Keratinocyte (primary cell): ENCODE data around the gene PKHD1. TPM values are rescaled to one million over a fixed set of nuclear protein-coding genes. Genes with fewer than 3 reads are reported as not detected.
"Not testable (repeated sequence)": the region's sequence is repeated elsewhere in the genome, so short reads cannot be mapped to it uniquely, and the experiment has no call there.

Source experiments
- DNase-seq: peaks from one replicate; pipeline ENCODE4 v3.0.0-alpha.2; 2011; ENCODE audit warnings: low read depth, missing footprints, low spot score
- FAIRE-seq: peaks from 2 replicates; lab custom pipeline; 2011; peaks lifted over from hg19 to GRCh38; lab: Jason Lieb, UNC
- H2AFZ ChIP-seq: 2 replicates; pipeline ENCODE4 v1.6.0; 2012; ENCODE audit warnings: low read length, control low read depth, inconsistent platforms; ENCODE audit not compliant: control insufficient read depth
- H3K27ac ChIP-seq: 2 replicates; pipeline ENCODE4 v1.5.1; 2011; ENCODE audit warnings: low read length; ENCODE audit not compliant: control insufficient read depth, insufficient read depth
- H3K27me3 ChIP-seq: 3 replicates; pipeline ENCODE4 v1.6.0; 2011; ENCODE audit warnings: low read length; ENCODE audit not compliant: control insufficient read depth, insufficient read depth; ENCODE audit errors: extremely low read depth
- H3K36me3 ChIP-seq, 2 experiments: 2 replicates in 1 of 2; 3 replicates in 1 of 2; pipeline ENCODE4 v1.5.1; 2011; ENCODE audit warnings: low read length in 2 of 2, mild to moderate bottlenecking in 1 of 2; ENCODE audit not compliant: control insufficient read depth in 2 of 2, insufficient read depth in 2 of 2; ENCODE audit errors: extremely low read depth in 1 of 2
- H3K4me1 ChIP-seq: 3 replicates; pipeline ENCODE4 v1.5.1; 2011; ENCODE audit warnings: low read length; ENCODE audit not compliant: control insufficient read depth, insufficient read depth; ENCODE audit errors: extremely low read depth
- H3K4me2 ChIP-seq: 3 replicates; pipeline ENCODE4 v1.6.0; 2011; ENCODE audit warnings: low read depth, low read length; ENCODE audit not compliant: control insufficient read depth, insufficient read depth; ENCODE audit errors: extremely low read depth
- H3K4me3 ChIP-seq, 3 experiments: fragments of 200-600 bp in 1 of 3; sonication (generic) in 1 of 3; 2 replicates in 2 of 3; 3 replicates in 1 of 3; pipeline ENCODE4 v1.5.1; 2011 to 2016; ENCODE audit warnings: low read length in 3 of 3, mild to moderate bottlenecking in 3 of 3, control low read depth in 2 of 3, inconsistent platforms in 1 of 3, low read depth in 1 of 3, mixed read lengths in 1 of 3, mixed run types in 1 of 3, moderate library complexity in 1 of 3; ENCODE audit not compliant: control insufficient read depth in 2 of 3, insufficient read depth in 2 of 3; ENCODE audit errors: extremely low read depth in 1 of 3
- H3K79me2 ChIP-seq: 2 replicates; pipeline ENCODE4 v1.6.0; 2012; ENCODE audit warnings: low read length; ENCODE audit not compliant: control insufficient read depth, insufficient read depth
- H3K9ac ChIP-seq: 3 replicates; pipeline ENCODE4 v1.6.0; 2011; ENCODE audit warnings: low read length; ENCODE audit not compliant: control insufficient read depth, insufficient read depth; ENCODE audit errors: extremely low read depth
- H3K9me1 ChIP-seq: 3 replicates; pipeline ENCODE4 v1.6.0; 2011; ENCODE audit warnings: low read length; ENCODE audit not compliant: control insufficient read depth, insufficient read depth; ENCODE audit errors: extremely low read depth
- H3K9me3 ChIP-seq: 2 replicates; pipeline ENCODE4 v1.5.1; 2012; ENCODE audit warnings: low read depth, low read length; ENCODE audit not compliant: control insufficient read depth
- H4K20me1 ChIP-seq: 3 replicates; pipeline ENCODE4 v1.6.0; 2011; ENCODE audit warnings: low read length; ENCODE audit not compliant: control insufficient read depth, insufficient read depth; ENCODE audit errors: extremely low read depth
- EZH2 ChIP-seq: IDR thresholded peaks from one replicate; pipeline ENCODE4 v1.6.1; 2012; ENCODE audit warnings: inconsistent platforms, mild to moderate bottlenecking, low read length, moderate library complexity
- dilution Hi-C: fragments of 300-500 bp; cut with MboI; formaldehyde crosslinking; loops from one replicate; pipeline ENCODE4 v1.7.0; 2020; ENCODE audit warnings: low sequenced_read_pairs; ENCODE audit not compliant: extremely low pct_ligation_motif_present
- polyA plus RNA-seq, 5 experiments: library from polyadenylated mRNA; depleted of rRNA in 3 of 5; stranded (reverse) in 3 of 5; stranded (forward) in 1 of 5; unstranded in 1 of 5; fragments of >200 nt; gene quantifications; 1 replicate in 1 of 5; 2 replicates in 3 of 5; 3 replicates in 1 of 5; pipeline versions ENCODE4 v1.2.1 to v1.2.3, GENCODE V29; 2011 to 2012; ENCODE audit warnings: missing spikeins in 2 of 5, low read depth in 1 of 5, low replicate concordance in 1 of 5
- TF ChIP-seq, protein P1 (sequence below), 3 experiments: IDR thresholded peaks in 1 of 3; conservative IDR thresholded peaks in 1 of 3; optimal IDR thresholded peaks in 1 of 3; 2 replicates in 2 of 3; 3 replicates in 1 of 3; pipeline versions ENCODE3 to v1.5.1; 2011; ENCODE audit warnings: low read length in 3 of 3, mild to moderate bottlenecking in 3 of 3, moderate library complexity in 2 of 3, control low read depth in 1 of 3, inconsistent platforms in 1 of 3; ENCODE audit not compliant: insufficient read depth in 2 of 3; ENCODE audit errors: extremely low read depth in 1 of 3

PKHD1 gene
- polyA plus RNA-seq, 1 donor (not counting 4 experiments of a cell fraction or from before 2014, with no cell fraction given), result under 0.01 TPM

DNA sequence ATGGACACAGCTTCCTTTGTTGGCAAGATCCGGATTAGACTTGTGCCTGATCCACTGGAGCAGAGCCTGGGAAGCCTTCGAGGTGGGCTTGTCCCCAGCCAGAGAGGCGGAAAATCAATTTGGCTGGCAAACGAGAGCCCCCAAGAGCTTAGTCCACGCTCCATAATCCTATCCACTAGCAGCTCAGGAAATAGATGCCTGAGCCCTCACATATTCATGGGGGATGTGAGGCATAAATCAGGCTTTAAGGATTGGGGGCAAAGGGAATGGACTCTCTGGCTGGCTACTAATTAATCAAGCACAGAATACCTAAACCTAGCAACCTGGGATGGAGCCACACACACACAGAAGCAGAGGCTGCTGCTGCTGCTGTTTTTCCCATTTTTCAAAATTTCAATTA lies 137.9 kb downstream of the PKHD1 start:
- H3K9me1 ChIP-seq, result no peaks in the 10 kb centered on the region
- DNase-seq (no peak), FAIRE-seq (no peak)
- no peaks in the 10 kb centered on the region for H3K36me3 ChIP-seq
- TF ChIP-seq EZH2, result no peak
- no peak overlapping the region for H3K27ac ChIP-seq
- no peaks in the 10 kb centered on the region for H3K27me3 ChIP-seq
- no peak overlapping the region for H3K4me2 ChIP-seq
- no peaks in the 10 kb centered on the region for H3K79me2 ChIP-seq
- no peak overlapping the region for H2AFZ ChIP-seq
- no peak overlapping the region for H3K4me3 ChIP-seq
- H3K9ac ChIP-seq, result no peak overlapping the region
- no peaks in the 10 kb centered on the region for H4K20me1 ChIP-seq
- dilution Hi-C loops, result no loop called here
- no peaks in the 10 kb centered on the region for H3K9me3 ChIP-seq
- H3K4me1 ChIP-seq, result no peaks in the 10 kb centered on the region

DNA sequence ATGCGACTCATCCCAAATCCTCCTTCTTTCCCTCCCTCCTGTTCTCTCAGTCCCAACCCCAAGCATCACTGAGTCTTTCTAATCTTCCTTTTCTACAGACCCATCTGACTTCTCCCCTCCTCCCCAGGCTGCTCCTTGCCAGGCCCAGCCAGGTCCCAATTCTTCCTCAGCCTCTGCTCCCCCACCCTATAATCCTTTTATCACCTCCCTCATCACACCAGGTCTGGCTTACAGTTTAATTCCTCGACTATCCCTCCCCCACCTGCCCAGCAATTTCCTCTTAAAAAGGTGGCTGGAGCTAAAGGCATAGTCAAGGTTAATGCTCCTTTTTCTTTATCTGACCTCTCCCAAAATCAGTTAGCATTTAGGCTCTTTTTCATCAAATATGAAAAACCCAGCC lies 147.7 kb downstream of the PKHD1 start:
- dilution Hi-C loops, DNase-seq, H3K9ac ChIP-seq, H3K79me2 ChIP-seq, H3K9me3 ChIP-seq, H3K9me1 ChIP-seq, H3K27ac ChIP-seq, FAIRE-seq, H2AFZ ChIP-seq, H3K36me3 ChIP-seq, H3K4me3 ChIP-seq, H4K20me1 ChIP-seq, H3K4me1 ChIP-seq, H3K4me2 ChIP-seq, H3K27me3 ChIP-seq: not testable (repeated sequence)

DNA sequence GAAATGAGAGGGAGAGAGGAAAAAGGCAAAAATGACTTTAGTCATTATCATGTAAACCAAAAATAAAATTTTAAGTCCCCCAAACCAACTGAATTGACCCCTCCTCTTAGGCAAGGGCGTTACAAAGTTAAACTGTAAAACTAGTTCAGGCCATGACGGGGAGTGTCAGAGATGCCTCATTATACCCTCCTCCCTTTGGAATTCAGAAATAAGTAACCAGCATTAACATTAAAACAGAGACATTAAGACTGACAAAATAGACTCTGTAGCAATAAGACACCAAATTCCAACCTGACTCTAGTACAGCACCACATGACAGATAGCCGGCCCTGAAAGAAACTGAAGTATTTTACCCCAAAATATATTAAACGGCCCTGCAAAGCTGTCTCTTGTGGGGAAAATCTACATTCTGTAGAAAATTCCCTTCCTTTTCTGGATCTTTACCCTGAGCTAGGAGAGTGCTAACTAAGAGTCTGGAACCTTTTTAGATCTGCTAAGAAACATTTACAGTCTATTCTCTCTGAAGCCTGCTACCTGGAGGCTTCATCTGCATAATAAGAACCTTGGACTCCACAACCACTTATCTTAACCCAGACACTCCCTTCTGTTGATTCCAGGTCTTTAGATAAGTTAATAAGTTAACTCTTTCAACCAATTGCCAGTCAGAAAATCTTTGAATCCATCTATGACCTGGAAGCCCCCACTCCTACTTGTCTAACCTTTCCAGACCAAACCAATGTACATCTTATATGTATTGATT lies 150.7 kb downstream of the PKHD1 start:
- H3K79me2 ChIP-seq, result no peaks in the 10 kb centered on the region
- no peak for DNase-seq
- no peaks in the 10 kb centered on the region for H3K36me3 ChIP-seq
- no peak overlapping the region for H3K9ac ChIP-seq
- H3K9me3 ChIP-seq, result no peaks in the 10 kb centered on the region
- dilution Hi-C loops, result no loop called here
- H3K4me1 ChIP-seq, result no peaks in the 10 kb centered on the region
- H3K4me2 ChIP-seq, result no peak overlapping the region
- H3K27me3 ChIP-seq, result no peaks in the 10 kb centered on the region
- TF ChIP-seq, protein P1, sequence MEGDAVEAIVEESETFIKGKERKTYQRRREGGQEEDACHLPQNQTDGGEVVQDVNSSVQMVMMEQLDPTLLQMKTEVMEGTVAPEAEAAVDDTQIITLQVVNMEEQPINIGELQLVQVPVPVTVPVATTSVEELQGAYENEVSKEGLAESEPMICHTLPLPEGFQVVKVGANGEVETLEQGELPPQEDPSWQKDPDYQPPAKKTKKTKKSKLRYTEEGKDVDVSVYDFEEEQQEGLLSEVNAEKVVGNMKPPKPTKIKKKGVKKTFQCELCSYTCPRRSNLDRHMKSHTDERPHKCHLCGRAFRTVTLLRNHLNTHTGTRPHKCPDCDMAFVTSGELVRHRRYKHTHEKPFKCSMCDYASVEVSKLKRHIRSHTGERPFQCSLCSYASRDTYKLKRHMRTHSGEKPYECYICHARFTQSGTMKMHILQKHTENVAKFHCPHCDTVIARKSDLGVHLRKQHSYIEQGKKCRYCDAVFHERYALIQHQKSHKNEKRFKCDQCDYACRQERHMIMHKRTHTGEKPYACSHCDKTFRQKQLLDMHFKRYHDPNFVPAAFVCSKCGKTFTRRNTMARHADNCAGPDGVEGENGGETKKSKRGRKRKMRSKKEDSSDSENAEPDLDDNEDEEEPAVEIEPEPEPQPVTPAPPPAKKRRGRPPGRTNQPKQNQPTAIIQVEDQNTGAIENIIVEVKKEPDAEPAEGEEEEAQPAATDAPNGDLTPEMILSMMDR (optimal IDR thresholded peaks at IDR 0.05 in 1 of 3, IDR thresholded peaks at IDR 0.05 in 1 of 3, conservative IDR thresholded peaks at IDR 0.05 in 1 of 3; ENCODE audit: extremely low read depth in 1 of 3, insufficient read depth in 2 of 3, low read length in 3 of 3), result no peak
- H4K20me1 ChIP-seq, result no peaks in the 10 kb centered on the region
- H3K4me3 ChIP-seq, result no peak overlapping the region
- FAIRE-seq, result no peak
- no peaks in the 10 kb centered on the region for H3K9me1 ChIP-seq
- no peak overlapping the region for H3K27ac ChIP-seq
- H2AFZ ChIP-seq, result no peak overlapping the region
